ENCODE results near the gene RBMS3.
"Not testable (repeated sequence)": the region's sequence is repeated elsewhere in the genome, so short reads cannot be mapped to it uniquely, and the experiment has no call there.

The RBMS3 gene

GRCh38 chr3:29757054-29757777, 476.3 kb downstream of the RBMS3 start:
- DNase-seq, result peak; percentile 63

DNA sequence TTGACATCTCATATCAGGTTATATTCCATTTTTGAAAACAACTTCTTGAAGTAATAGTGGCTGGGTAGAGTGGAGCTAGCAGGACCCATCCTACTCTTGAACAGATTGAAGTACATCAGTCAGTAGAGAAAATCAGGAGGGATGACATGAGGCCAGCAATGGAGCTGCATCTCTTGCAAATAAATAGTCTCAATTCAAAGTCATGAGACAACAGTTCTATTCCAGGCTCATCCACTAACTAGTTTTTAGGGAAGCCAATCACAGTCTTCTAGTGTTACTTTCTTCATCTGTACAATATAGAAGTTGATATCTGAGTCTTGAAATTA, 477.2 kb downstream of the RBMS3 start:
- no peak for DNase-seq

DNA sequence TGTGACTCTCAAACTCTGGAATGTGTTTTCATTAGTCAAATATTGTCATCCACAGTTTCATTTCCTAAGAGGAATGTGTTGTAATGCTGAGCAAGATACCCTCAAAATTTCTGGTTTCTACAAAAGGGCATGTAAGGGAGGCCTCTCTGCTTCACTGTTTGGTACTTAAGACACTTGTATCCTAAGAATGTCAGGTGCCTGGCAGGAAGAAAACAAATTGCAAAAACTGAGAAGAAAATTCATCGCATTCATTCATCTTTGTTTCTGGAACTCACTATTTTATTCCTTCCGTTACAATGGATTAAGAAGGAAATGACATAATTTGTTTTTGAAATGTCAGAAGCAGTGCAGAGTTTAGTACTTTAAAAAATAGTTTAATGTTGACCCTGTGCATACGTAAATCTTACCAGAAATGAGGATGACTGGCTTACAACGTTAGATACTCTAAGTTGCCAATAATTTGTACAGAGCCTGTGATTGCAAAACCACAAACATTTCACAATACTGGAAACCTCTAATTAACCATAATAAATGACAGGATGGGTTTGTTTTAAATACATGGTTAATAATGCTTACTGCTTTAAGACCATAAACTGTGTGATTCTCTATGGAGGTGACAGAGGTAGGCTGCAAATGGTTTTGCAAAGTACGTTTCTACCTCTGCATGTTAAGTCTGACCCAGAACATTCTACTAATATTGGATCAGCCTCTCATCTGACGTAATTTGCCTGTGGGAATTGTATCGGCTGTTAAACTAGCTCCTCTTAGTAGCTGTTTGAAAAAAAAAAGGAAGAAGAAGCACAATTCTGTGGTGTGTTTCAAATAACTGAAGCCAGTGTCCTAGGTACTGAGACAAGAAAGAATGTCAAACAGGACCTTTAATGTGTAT, 477.8 kb downstream of the RBMS3 start:
- DNase-seq, result peak; percentile 82

GRCh38 chr3:29759411-29760225, 478.7 kb downstream of the RBMS3 start:
- peak; percentile 28 for DNase-seq

GRCh38 chr3:29760226-29760685, 479.4 kb downstream of the RBMS3 start:
- no peak for DNase-seq

DNA sequence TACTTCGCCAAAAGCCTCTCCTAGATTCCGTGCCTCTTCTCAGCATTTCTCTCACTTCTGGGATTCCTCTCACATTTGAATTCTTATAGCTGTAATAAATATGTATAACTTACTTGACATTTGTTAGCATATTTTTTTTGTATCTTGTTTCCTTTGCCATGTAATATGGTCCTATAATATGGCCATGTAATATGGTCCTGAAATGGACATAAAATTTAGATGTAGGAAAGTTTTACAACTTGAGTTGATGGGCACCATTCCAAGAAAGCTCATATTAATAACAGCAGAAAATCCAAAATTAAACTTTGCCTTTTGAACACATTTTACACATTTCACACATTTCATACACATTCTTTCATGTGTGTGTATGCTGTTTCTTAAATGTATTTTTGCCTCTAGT, 480.6 kb downstream of the RBMS3 start:
- no peak for DNase-seq

DNA sequence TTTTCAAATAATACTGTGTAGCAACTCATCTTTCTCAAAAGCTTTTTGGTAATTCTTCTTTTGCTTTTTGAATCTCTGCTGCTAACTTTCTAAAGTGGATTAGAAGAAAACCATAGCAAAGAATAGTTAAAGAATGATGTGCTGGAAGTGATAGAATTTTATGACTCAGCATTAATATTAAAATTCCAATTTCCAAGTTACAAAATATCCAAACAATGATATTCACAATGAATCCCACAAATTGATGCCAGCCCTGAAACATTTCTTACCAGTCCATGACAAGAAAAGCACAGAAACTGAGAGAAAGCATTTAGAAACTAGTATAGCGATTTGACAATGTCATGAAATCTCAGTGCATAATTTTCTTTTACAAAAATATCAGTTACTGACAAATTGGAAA, 482.2 kb downstream of the RBMS3 start:
- DNase-seq, result peak; percentile 36

DNA sequence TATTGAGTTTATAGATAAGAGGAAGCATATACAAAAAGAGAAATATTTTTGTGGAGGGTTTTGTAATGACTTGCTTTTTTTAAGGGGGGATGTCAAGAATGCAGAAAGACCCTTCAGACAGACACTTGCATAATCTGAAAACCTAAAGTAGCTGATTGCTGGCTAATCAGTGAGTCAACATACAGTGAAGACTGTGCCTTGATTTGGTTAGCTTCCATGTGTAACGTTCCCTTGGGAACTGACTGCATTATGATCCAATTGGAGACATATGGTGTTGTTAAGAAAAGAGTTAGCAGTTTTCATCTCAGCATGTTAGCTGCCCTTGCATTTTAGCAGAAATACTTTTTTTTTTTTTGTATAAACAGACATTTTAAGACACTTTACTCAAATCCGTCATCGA, 483.2 kb downstream of the RBMS3 start:
- peak; percentile 96 for DNase-seq

DNA sequence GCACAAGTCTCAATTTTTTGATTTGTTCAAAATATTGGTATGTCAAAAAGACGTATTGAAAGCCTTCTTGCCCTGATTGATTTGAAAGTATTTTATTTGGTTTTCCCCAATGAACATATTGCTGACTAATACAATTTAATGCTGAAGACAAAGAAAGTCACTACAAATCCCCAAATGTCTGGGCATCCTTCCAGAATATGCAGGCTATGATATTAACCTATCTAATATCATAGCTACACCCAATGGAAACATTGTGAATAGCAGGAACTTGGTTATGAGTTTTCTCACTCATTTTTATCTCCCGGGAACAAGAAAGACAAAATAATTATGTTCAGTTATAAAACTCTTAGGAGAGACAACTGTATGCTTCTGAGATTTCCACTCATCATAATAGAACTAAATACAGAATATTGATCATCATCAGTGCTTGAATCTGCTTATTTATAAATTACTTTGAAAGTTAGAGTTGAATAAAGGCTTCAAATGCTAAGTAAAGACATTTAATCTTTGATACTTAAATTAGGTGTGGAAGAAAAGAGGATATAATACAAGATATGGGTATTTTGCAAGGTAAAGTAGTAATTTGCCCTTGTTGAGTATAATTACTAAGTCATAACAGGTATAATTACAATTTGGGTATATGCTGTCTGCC, 483.9 kb downstream of the RBMS3 start:
- DNase-seq, result peak; percentile 96

DNA sequence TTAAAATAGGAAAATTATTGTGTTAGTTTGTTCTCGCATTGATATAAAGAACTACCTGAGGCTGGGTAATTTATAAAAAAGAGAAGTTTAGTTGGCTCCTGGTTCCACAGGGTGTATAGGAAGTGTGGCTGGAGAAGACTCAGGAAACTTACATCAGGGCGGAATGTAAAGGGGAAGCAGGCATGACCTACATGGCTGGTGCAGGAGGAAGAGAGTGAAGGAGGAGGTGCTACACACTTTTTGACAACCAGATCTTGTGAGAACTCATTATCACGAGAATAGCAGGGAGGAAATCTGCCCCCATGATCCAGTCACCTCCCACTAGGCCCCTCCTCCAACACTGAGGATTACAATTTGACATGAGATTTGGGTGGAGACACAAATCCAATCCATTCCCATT, 490.7 kb downstream of the RBMS3 start:
- no peak for DNase-seq

DNA sequence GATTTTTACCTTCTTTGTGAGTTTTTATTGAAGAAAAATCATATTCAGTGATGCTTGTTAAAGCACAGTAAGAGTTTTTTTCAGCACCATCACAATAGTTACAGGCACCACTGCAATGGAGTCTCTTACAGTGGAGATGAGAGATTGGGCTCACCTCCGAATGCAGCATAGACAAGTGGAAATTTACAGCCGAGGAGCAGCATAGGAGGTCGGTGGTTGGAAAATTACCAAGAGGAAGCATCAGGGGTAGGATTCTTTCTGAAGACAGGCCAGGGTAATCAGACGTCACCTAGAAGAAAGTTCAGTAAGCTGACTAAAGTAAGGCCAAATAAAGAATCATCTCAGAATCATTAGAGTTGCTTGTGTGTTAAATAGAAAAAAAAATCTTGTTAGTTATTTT, 491.6 kb downstream of the RBMS3 start:
- no peak for DNase-seq

- no peak for DNase-seq
These were observed 492.6 kb downstream of the RBMS3 start for GRCh38 chr3:29773481-29773880.

DNA sequence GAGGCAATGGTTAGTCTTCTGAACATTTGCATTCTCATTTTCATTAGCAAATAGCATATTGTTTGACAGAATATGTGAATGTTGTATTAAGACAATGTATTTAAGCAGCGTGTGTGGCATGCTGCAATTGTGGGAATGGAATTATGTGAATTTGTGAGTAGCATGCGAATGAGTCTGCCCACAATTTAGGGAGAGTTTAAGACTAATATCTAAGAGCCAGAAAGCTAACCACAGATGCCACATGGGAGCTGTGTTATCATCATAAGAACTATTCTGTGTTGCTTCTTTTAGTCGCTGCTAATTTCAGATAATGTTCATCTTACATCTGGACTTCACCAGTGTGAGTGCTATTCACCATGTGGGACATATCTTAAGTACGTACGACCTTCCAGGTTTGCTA, 494.5 kb downstream of the RBMS3 start:
- peak; percentile 86 for DNase-seq

DNA sequence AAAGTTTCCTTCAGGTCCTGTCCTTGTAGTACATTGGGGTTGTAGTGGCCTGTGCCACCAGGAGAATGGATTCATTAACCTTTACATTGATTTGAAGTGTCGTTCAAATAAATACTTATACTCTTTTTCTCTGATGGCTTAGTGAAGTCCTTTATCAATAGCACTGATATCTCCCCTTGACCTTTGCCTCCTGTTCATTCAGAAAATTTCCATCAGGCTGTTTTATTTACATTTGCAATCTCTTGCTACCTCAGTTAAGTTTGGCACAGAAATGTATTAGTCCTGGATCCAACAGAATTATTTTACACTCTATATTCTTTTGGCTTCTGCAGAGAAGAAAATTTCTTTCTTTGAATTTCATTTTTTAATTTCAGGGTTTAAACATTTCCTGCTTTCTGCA, 497.0 kb downstream of the RBMS3 start:
- no peak for DNase-seq

DNA sequence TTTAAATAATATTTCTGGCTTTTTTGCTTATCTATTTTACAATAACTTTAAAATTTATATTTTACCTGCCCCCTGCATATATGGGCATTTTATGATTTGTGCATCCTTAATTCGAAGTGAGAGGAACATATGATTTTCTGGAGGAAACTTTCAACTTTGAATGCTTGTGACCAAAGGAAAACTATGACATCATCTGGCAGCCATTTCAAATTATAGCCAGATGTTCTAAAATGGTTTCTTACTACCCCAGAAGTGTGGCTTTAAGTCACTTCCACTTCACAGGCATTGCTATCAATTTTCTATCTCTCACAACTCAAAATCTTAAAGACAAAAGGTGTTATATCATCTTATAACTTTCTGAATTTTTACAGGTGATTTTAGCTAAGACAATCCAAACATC, 508.8 kb downstream of the RBMS3 start:
- peak; percentile 42 for DNase-seq

DNA sequence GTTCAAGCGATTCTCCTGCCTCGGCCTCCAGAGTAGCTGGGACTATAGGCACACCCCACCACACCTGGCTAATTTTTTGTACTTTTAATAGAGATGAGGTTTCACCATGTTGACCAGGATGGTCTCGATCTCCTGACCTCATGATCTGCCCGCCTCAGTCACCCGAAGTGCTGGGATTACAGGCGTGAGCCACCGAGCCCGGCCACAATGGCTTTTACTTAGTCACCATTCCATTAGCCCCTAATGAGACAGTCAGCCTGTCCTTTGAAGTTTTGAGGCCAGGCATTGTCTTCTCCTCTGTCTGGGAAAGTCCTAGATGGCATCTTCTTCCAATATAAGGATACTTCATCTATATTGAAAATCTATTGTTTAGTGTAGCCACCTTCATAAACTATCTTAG, 515.9 kb downstream of the RBMS3 start:
- DNase-seq, result no peak

DNA sequence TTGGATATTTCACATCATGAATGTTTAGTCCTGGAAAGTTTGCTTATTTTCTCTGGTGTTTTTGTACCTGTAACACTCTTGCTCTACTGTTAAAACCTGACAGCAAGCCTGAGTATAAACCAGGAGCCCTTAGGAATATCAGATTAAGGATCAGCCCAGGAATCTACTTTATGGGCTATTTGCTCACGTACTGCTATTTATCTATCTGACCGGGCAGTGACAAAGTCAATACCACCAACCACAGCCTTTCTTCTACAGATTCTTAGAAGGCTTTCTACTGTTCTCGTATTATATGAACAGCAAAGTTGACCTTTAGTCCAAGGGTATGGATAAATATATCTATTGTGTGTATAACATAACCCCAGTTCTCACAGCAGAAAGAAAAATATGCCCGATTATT, 521.2 kb downstream of the RBMS3 start:
- no peak for DNase-seq

GRCh38 chr3:29804044-29804443, 523.2 kb downstream of the RBMS3 start:
- no peak for DNase-seq

DNA sequence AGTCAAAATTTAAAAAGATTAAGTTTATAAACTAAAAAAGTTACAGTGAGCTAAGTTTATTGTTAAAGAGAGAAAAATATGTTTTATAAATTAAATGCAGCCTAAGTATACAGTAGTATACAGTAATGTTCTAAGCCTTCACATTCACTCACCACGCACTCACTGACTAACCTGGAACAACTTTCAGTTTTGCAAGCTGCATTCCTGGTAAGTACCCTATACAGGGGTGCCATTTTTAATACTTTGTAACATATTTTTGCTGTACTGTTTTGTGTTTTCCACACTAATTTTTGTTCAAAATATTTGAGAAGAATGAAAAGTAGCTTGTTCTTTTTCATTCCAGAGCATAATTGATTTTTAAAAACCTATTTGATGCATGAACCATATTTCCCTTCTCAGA, 524.9 kb downstream of the RBMS3 start:
- DNase-seq, result peak; percentile 32

GRCh38 chr3:29808324-29808723, 527.5 kb downstream of the RBMS3 start:
- DNase-seq, result not testable (repeated sequence)

- peak; percentile 79 for DNase-seq
These were observed 541.2 kb downstream of the RBMS3 start for GRCh38 chr3:29822071-29822470.

DNA sequence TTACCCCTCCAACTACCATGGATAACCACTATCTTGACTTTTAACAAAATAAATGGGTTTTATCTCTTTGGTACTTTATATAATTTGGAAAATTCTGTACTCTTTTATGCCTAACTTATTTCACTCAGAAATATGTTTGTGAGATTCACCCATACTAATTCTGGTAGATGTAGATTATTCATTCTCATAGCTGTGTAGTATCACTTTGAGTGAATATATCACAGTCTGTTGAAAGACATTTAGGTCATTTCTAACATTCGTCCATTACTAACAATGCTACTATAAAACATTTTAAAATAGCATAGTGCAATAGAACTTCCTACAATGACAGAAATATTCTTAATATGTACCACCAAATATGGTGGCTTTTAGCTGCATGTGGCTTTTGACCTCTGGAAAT, 542.4 kb downstream of the RBMS3 start:
- DNase-seq, result no peak

DNA sequence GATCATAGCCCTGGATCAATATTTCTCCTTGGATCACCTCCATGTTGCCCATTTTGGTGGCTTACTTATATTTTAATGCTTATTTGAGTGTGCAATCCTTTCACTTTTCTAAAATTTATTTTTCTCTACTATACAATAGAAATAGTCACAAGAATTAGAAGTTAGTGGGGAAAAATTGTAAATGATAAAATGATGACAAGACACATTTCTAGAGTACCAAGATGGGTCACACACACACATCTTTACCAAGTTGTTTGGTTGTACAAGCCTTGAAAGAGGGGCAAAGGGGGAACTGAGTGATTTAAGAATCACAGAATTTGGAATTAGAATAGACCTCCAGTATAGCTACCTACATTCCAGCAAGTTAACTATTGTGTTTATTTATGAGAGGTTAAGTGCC, 545.8 kb downstream of the RBMS3 start:
- DNase-seq, result no peak
